Activated effector memory CD4-positive, alpha-beta T cell treated with anti-CD3 and anti-CD28 coated beads, Interleukin-2, amount 50 U/mL, for 16 hours (primary cell): ENCODE results near the gene PLAAT2.

ENCODE experiments used
- DNase-seq: peaks from one replicate; pipeline ENCODE4 v3.0.0-alpha.2; 2020

Gene PLAAT2

GRCh38 chr11:63512816-63513215 is 50.4 kb downstream of the PLAAT2 start:
- no peak for DNase-seq

DNA sequence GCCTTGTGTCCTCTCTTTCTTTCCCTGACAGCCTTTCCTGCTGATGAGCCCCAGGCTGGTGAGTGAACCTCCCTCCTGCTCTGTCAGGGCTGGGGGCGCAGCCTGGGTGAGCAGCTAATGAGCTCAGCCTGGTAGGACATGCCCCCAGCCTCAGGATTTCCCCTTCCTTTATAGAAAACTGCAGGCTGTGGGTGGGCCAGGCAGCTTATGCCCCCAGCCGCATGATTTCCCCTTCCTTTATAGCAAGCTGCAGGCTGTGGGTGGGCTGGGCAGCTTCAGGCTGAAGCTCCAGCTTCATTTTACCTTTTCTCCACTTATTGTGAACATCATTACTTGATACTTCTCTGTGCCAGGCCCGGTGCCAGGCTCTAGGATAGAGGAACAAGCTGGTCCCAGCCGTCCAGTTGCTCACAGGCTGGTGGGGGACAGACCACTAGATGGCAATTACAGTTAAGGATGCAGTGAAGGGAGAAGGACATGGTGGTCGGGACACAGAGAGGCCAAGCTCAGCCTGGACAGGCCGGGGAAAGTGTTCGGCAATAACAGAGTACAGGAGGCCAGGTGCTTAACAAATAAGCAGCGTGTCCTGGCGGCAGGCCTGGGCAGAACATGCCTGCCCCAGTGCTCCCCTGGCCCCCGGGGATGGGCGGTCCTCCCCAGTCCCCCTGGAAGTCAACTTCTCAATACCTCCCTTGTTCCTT is 52.0 kb downstream of the PLAAT2 start:
- no peak for DNase-seq

DNA sequence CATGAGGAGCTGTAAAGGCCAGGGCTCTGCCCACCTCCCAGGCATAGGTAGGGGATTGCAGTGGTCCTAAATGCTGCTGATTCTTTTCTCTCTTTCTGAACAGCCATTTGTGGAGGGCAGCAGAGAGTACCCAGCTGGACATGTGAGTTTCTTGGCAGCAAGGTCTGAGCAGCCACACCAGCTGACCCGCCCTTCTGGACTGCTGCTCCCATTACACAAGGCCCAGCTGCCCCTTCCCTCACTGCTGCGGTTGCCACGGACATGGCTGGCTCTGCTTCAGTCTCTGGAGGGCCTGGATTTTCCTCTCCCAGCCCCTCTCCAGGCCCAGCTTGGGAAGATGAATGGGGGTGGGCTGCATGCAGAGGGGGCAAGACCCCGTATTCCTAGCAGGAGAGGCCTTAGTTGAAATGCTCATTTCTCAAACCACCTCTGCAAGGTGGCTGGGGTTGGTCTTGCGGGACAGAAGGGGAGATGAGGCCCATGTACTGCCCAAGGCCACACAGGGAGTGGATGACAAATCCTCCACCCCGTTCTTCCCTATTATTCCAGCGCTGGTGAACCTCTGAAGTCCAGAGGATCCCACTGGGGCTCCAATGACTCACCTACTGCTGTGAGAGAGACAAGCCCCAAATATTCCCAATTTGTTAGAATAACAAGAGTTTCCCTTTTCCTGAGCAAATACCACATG is 52.7 kb downstream of the PLAAT2 start:
- DNase-seq: no peak

- no peak for DNase-seq
Observed at GRCh38 chr11:63508745-63509144, 54.4 kb downstream of the PLAAT2 start.

- no peak for DNase-seq
Observed at GRCh38 chr11:63508009-63508408, 55.2 kb downstream of the PLAAT2 start.

DNA sequence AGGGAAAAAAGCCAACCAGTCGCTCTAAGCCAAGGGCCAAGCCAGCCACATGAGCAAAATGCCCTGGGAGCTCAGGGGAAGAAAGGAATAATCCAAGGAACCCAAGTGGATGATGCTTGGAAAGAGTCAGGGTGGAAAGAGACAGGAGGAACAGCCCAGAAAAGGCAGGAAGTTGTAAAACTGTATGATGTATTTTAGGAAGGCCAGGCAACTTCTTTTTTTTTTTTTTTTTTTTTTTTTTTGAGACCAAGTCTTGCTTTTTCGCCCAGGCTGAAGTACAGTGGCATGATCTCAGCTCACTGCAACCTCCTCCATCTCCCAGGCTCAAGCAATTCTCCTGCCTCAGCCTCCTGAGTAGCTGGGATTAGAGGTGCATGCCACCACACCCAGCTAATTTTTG is 55.7 kb downstream of the PLAAT2 start:
- DNase-seq: no peak

GRCh38 chr11:63506876-63507275 is 56.3 kb downstream of the PLAAT2 start:
- DNase-seq: no peak

- DNase-seq: no peak
Observed at GRCh38 chr11:63505857-63506528, 57.2 kb downstream of the PLAAT2 start, which contains the start of gene LGALS12. TSS of gene LGALS12 (plus strand) at chr11:63506084. CDS start at chr11:63506459, 375 bp downstream.

- no peak for DNase-seq
Observed at GRCh38 chr11:63504933-63505586, 58.1 kb downstream of the PLAAT2 start.

- no peak for DNase-seq
Observed at GRCh38 chr11:63504054-63504453, 59.1 kb downstream of the PLAAT2 start.

GRCh38 chr11:63503492-63503891 is 59.7 kb downstream of the PLAAT2 start:
- DNase-seq: no peak
